SHP77 treated with DMSO at 0.1 percent for 48 hours (cell line): ENCODE results near the gene TCF12.
"Not testable (repeated sequence)": the region's sequence is repeated elsewhere in the genome, so short reads cannot be mapped to it uniquely, and the experiment has no call there.

Source experiments
- DNase-seq: peaks from one replicate; lab custom pipeline; 2025; lab: John Stamatoyannopoulos, UW

The TCF12 gene

GRCh38 chr15:57092252-57092651 lies 173.8 kb downstream of the TCF12 start:
- DNase-seq = no peak

DNA sequence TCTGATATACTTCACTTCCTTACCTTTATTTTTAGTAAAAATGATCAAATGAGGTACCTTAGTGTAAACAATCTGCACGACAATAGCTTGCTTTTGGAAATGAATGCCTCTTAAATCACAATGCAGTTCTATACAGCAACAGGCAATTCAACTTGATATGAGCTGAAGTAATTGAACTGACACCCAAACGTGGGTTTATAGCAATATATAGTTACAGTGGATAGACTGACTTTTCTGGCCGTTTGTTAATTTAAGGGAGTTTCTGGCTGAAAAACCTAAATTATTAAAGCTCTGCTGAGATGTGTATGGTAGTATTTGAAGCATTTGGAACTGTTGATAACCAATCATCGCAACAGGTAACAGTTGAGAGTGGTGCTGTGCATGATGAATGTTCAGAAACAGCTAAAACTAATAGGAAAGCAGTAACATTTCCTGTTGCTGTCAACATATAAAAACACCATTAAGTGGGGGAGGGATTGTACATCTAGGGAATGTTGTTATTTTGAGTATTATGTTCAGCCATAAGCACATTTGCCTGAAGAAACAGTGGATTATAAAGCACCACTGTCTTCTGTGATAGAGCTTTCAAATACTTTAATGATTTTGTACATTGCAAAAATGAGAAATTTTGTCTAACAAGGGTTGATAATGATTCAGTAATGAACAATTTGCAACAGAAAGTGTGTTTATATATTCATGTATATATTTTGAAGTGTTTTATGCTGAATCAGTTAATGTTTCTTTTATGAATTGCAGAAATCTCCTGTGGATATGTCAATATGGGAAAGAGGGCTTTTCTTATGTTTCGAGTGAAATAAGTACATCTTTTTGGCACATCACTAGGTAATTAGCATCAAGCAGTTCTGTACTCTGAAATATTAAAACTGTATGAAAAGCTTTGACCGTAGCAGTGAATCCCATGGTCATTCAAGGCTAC lies 176.1 kb downstream of the TCF12 start:
- DNase-seq = no peak

DNA sequence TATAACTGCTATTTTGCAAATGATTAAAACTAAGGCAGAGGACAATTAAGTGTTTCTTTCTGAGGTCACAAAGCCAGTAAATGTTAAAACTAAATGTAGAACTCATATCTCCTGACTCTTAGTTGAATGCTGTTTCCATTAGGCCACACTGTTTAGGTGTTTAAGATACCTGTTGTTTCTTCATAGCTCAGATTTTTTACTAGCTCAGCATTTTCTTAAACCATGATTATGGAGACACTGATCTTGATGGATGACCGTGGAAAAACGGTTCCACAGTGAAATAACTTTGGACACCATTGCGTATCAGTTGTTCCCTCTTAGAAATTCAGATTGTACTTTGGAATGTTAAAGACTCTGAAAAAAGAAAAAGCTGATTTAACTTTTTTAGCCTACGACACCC lies 177.5 kb downstream of the TCF12 start:
- no peak for DNase-seq

DNA sequence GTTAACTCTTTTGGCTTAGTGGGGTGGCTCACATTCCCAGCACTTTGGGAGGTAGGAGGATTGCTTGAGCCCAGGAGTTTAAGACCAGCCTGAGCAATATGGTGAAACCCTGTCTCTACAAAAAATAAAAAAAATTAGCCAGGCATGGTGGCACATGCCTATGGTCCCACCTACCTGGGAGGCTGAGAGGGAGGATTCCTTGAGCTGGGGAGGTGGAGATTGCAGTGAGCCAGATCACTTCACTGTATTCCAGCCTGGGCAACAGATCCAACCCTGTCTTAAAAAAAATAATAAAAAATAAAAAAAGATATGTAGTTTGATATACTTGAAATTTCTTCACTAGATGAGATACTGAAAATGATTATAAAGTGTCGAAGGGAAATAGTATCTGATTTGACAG lies 178.8 kb downstream of the TCF12 start:
- DNase-seq = no peak

DNA sequence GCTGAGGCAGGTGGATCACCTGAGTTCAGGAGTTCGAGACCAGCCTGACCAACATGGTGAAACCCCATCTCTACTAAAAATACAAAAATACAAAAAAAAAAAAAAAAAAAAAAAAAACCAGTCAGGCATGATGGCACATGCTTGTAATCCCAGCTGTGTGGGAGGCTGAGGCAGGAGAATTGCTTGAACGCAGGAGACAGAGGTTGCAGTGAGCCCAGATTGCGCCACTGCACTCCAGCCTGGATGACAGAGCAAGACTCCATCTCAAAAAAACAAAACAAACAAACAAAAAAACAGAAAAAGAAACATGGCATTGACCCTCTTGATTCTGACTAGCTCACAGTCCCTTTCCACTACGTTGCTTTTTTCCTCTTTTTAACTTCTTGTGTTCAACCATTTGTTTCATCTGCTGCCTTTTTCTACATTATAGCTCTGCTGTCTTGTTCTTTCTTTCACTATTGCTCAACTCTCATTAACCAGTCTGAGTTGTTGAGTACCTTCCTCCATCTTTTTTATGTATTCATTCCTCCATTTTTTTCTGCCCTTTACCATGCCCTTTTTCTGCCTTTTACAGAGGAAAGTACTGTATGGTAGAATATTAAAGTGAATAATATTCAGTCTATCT lies 179.6 kb downstream of the TCF12 start:
- DNase-seq = not testable (repeated sequence)

GRCh38 chr15:57098896-57099295 lies 180.5 kb downstream of the TCF12 start:
- DNase-seq = no peak

DNA sequence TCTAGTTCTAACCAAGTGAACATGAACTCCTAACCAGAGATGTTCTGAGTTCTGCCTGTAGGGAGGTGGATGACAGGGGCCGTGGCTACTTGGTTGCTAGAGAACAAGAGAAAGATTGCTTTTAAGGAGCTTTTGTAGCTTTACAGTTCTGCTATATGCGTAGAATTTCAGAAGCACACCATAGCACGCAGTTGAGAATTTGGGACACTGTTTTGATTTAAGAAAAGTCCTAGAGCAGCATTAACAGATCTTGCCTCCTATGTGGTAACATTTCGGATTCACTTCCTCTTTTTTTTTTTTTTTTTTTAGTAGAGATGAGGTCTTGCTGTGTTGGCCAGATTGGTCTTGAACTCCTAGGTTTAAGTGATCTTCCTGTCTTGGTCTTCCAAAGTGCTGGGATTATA lies 181.7 kb downstream of the TCF12 start:
- DNase-seq = no peak

- DNase-seq = no peak
These were observed 184.4 kb downstream of the TCF12 start for GRCh38 chr15:57102858-57103257.

GRCh38 chr15:57108296-57108695 lies 189.9 kb downstream of the TCF12 start:
- no peak for DNase-seq

GRCh38 chr15:57109005-57109404 lies 190.6 kb downstream of the TCF12 start:
- no peak for DNase-seq

DNA sequence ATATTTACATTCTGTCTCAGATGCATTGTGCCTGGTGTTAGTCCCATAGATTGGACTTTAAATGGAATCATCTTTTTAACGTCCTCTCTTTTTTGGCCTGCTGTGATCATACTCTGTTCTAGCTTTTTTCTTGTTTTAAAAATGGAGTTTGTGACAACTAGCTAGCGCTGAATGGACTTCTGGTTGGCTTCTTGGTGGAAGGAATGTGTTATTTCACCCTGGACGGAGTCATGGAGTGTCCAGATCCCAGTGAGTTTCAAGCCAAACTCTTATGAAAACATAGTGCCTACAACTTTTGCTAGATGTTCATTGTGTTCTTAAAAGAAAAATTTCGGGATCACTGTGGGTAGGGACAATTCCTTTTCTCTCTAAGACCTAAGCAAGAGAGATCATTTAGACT lies 192.6 kb downstream of the TCF12 start:
- DNase-seq = no peak

GRCh38 chr15:57112178-57112577 lies 193.7 kb downstream of the TCF12 start:
- DNase-seq = no peak

GRCh38 chr15:57114070-57114469 lies 195.6 kb downstream of the TCF12 start:
- DNase-seq = no peak

GRCh38 chr15:57118013-57118799 lies 199.8 kb downstream of the TCF12 start:
- DNase-seq = no peak

GRCh38 chr15:57122080-57122840 lies 203.8 kb downstream of the TCF12 start:
- no peak for DNase-seq

DNA sequence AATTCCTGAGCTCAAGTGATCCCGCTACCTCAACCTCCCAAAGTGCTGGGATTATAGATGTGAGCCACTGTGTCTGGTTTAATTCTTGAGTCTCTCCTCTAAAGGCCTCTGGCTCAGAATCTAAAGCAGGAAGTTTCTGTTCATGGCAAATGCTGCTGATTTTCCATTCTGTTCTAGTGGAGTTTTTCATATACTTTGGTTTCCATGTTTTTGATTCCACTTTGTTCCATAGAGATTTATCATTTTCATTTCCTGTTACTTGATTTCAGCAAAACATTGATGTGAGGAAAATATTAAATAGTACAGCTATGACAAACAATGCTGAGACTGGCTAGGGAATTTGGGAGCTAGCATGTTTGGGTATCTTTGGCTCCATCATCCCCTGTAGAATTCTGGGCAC lies 205.6 kb downstream of the TCF12 start:
- DNase-seq = no peak

- no peak for DNase-seq
These were observed 210.6 kb downstream of the TCF12 start for GRCh38 chr15:57129064-57129463.

DNA sequence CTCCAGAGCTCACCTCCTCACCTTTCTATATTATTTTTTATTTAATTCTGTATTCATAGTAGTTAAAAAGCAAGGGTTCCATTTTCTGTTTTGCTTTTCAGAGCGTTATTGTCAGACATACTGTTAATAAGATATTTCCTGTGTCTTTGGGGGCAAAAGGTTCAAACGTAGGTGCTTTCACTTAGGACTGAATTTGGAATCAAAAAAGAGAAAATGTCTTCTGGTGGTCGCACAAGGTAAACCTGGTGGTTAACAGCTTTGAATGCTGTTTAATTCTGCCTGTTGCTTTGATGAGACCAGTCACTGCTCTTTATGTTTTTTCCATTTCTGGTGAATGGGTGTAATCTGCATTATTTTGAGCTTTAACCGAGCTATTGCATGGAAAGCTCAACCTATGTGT lies 212.5 kb downstream of the TCF12 start:
- no peak for DNase-seq

DNA sequence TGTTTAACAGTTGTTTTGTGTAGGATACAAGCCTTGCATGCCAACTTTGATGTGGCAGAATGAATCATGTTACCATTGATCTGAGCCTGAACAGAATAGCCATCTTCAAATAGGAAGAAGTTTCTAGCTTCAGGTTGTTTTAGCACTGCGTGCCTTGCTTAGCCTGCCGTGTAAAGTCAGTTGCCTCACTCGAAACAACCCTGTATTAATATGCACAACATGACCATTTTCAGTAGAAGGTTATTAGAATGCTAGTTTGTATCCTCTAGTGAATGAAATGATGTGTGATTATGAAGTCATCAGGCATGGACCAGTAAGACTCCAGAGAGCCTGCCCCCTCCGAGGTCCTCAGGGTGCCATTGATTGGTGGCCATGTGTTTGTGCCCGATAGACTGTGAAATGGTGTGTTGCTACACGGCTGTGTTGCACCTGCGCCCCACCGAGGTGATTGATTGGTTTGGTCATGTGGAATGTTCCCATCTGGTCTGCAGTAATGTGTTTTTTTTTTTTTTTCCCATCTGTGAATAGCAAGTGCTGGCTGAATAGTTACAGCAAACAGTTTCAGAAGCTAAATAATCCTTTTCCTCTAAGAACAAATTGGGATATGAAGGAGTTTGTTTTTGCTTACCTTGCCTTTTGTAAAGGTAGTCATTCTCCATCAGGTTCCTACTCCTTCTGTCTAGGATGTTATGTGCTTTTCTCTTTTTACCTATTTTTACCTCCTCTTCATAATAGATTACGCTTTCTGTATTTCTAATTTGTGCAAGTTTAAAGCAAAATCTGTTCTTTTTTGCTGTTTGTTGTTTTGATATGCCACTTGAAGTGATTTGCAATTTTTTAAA lies 214.9 kb downstream of the TCF12 start:
- no peak for DNase-seq

- DNase-seq = no peak
These were observed 215.7 kb downstream of the TCF12 start for GRCh38 chr15:57134071-57134605.

- no peak for DNase-seq
These were observed 216.4 kb downstream of the TCF12 start for GRCh38 chr15:57134851-57135250.
